Neural cell (in vitro differentiated cells): ENCODE data around the gene CEP85L.

Experiments
- CTCF ChIP-seq: fragments of 450-650 bp; IDR thresholded peaks from 2 replicates; pipeline ENCODE4 v1.5.1; 2014; ENCODE audit warnings: antibody characterized with exemption, mild to moderate bottlenecking, moderate library complexity; ENCODE audit not compliant: poor library complexity, severe bottlenecking
- EP300 ChIP-seq: fragments of 450-650 bp; conservative IDR thresholded peaks from 2 replicates; pipeline ENCODE4 v1.6.1; 2014; ENCODE audit warnings: antibody characterized with exemption, mild to moderate bottlenecking, moderate library complexity; ENCODE audit not compliant: poor library complexity, severe bottlenecking
- EZH2 ChIP-seq: fragments of 200-600, 300-800 bp; shearing (Covaris generic), sonication (generic); IDR thresholded peaks from 2 replicates; pipeline ENCODE4 v1.6.1; 2014; ENCODE audit warnings: antibody characterized with exemption, low read length, borderline replicate concordance, mild to moderate bottlenecking; ENCODE audit not compliant: insufficient read depth, poor library complexity, severe bottlenecking
- MXI1 ChIP-seq: fragments of 450-650 bp; conservative IDR thresholded peaks from 2 replicates; pipeline ENCODE4 v1.6.1; 2014; ENCODE audit warnings: antibody characterized with exemption, mild to moderate bottlenecking; ENCODE audit not compliant: poor library complexity, severe bottlenecking
- POLR2AphosphoS5 ChIP-seq: IDR thresholded peaks from 2 replicates; pipeline ENCODE4 v1.6.1; 2012
- RAD21 ChIP-seq: fragments of 450-650 bp; conservative IDR thresholded peaks from 2 replicates; pipeline ENCODE4 v1.6.1; 2014; ENCODE audit warnings: antibody characterized with exemption, mild to moderate bottlenecking, moderate library complexity
- REST ChIP-seq: IDR thresholded peaks from 2 replicates; pipeline ENCODE4 v1.6.1; 2012; ENCODE audit warnings: borderline replicate concordance
- TAF1 ChIP-seq: IDR thresholded peaks from 2 replicates; pipeline ENCODE4 v1.6.1; 2012; ENCODE audit warnings: low read depth

- no peak for TF ChIP-seq TAF1
- no peak for TF ChIP-seq POLR2AphosphoS5
- TF ChIP-seq CTCF, result no peak
- TF ChIP-seq EP300, result no peak
- TF ChIP-seq REST, result no peak
- no peak for TF ChIP-seq EZH2
- no peak for TF ChIP-seq MXI1
- TF ChIP-seq RAD21, result no peak
Measured at GRCh38 chr6:118586746-118587485, 64.5 kb downstream of the CEP85L start.
